OCI-M1 (cell line): ENCODE results near the gene UBE2L3.
"Not testable (repeated sequence)": the region's sequence is repeated elsewhere in the genome, so short reads cannot be mapped to it uniquely, and the experiment has no call there.

Source experiments
- DNase-seq: peaks from one replicate; lab custom pipeline; 2025; lab: John Stamatoyannopoulos, UW

UBE2L3 gene

GRCh38 chr22:21602579-21602978 is 35.1 kb downstream of the UBE2L3 start:
- DNase-seq = no peak

GRCh38 chr22:21603973-21604372 is 36.5 kb downstream of the UBE2L3 start:
- DNase-seq = no peak

- no peak for DNase-seq
Observed at GRCh38 chr22:21605887-21606564, 38.5 kb downstream of the UBE2L3 start.

DNA sequence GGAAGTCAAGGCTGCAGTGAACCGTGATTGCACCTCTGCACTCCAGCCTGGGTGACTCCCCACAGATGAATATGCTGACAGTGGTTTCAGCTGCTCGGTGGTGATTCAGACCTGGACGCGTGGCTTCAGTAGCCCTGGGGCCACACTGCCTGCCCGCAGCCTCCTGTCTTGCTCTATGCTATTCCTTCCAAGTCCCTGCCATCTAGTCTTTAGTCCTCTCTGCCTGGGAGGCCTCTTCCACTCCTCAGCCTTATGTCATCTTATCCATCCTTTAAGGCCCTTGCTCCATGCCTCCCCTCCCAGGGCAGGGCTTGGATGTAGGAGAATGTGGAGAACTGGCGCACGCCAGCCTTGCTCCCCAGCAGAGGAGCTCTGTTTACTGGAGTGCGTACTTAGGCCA is 39.3 kb downstream of the UBE2L3 start:
- DNase-seq = no peak

- DNase-seq = not testable (repeated sequence)
Observed at GRCh38 chr22:21609556-21610157, 42.1 kb downstream of the UBE2L3 start.

GRCh38 chr22:21611210-21611977 is 43.9 kb downstream of the UBE2L3 start:
- no peak for DNase-seq

- DNase-seq = no peak
Observed at GRCh38 chr22:21612858-21613257, 45.3 kb downstream of the UBE2L3 start.

DNA sequence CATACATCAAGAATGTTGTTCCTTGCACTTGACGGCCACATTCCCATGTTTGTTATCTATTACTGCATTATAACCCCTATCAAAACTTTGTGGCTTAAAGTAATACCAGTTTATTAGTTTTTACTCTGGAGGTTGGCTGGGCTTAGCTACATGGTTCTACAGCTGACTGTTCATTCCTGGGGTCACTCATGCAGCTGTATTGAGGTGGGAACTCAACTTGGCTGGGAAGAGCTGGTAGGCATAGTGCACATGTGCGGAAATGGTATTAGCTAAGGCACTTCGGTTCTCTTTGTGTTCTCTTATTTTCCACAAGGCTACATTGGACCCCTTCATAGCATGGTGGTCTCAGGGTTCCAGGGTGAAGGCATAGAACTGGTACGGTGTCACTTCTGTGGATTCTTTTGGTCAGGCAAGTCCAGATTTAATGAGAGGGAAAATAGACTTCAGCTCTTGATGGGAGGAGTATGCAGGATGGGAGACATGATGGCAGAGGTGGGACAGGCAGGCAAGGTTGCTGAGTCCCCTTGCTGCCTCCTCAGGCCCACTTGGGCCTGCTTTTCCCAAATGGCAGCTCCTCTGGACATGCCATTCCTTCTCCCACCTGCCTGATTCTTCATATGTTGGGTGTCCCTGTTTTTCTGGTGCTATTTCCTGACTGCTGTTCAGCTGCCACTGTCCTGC is 46.2 kb downstream of the UBE2L3 start:
- no peak for DNase-seq

GRCh38 chr22:21615731-21616130 is 48.2 kb downstream of the UBE2L3 start:
- no peak for DNase-seq

DNA sequence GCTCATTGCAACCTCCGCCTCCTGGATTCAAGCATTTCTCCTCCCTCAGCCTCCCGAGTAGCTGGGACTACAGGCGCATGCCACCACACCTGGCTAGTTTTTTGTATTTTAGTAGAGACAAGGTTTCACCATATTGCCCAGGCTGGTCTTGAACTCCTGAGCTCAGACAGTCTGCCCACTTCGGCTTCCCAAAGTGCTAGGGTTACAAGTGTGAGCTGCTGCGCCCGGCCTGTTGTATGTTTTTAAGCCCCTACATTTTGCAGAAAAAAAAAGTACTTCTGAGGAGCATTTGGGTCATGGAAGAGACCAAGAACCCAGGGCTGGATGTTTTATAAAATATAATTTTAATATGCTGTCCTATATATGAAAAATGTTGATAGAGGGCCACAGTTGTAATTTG is 49.8 kb downstream of the UBE2L3 start:
- DNase-seq = not testable (repeated sequence)

GRCh38 chr22:21621025-21621424 is 53.5 kb downstream of the UBE2L3 start:
- no peak for DNase-seq

DNA sequence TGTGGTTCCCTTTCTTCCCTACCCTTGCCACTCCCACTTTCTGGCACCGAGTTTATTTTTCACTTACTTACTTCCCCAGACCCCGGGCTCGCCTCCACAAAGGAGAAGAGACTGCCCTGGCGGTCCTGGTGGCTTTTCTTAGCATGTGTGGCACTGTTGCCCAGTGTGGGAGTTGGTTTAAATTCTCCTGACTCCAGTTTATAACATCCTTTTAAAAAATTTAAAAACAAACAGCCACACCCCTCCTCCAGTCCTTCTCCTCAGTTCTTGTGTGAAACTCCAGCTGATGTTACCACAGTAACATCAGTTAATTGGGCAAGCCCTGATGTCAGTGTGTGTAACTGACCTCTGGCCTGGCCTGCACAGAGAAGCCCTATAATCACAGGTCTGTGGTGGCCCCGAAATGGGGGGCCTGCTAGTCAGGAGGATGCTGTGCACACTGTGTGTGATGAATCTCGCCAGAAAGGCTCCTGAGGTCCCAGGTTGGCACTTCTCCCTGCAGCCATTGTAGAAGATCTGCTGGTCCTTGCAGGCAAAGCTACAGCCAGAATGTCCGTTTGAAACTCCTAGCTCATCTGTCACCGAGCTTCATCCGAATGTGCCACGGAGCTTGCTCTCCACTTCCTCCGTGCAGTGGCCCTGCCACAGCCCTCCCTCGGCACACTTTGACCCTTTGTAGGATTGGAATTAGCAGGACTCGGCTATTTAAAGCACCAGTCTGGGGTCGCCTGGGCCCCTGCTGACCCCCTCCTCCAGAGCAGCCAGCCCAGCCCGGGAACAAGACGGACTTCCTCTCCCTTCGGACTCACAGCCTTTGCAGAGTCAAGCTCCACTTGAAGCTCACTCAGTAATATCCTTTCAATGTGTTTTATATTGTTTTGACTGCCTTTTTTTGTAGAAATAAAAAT is 54.8 kb downstream of the UBE2L3 start:
- peak; percentile 63 for DNase-seq

- no peak for DNase-seq
Observed at GRCh38 chr22:21622919-21623647, 55.6 kb downstream of the UBE2L3 start.

DNA sequence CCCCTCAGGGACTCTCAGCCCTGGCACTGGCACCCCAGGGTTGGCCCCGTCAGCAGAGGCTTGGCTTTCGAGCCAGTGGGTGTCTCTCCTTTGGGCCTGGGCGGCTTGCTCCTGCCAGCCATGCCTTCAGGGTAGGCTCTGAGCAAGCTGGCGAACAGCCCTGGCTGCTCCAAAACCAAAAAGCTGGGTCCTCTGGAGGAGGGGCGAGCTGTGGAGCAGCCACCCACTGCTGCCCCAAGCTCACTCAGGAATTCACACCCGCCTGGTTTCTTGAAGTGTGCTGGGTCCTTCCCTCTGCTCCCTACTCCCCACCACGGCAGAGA is 56.1 kb downstream of the UBE2L3 start:
- DNase-seq = no peak

DNA sequence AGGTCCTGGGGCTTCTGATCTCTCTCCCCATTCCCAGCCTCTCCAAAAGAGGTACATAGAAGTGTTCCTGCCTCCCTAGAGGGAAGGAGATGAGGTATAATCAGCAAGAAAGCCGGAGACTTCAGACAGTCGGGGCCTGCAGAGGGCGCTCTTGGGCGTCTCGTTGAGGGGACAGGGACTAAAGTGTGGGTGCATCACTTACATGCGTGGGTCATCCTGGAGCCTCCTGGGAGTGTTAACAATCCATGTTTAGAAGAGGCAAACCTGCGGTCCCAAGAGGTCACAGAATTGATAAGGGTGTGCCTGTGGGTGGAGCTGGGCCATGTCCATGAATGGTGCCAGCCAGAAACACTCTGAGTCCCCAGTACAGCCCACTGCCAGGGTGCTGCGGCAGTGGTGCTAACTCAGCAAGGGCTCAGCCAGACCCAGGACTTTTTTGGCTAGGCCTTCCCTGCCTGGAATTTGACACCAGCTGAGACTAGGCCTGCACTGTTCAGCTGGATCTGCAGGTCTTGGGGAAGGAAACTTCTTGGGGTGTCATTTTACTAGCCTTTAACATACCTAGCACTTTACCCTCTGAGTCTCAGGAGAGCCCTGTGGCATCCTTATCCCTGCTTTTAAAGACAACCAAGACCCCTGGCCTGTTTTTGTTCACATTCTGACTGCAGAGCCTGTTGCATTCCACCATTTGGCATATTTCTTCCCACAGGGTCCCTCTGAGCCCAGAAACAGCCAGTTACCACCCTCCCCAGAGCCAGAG is 56.8 kb downstream of the UBE2L3 start:
- DNase-seq = peak; percentile 81

DNA sequence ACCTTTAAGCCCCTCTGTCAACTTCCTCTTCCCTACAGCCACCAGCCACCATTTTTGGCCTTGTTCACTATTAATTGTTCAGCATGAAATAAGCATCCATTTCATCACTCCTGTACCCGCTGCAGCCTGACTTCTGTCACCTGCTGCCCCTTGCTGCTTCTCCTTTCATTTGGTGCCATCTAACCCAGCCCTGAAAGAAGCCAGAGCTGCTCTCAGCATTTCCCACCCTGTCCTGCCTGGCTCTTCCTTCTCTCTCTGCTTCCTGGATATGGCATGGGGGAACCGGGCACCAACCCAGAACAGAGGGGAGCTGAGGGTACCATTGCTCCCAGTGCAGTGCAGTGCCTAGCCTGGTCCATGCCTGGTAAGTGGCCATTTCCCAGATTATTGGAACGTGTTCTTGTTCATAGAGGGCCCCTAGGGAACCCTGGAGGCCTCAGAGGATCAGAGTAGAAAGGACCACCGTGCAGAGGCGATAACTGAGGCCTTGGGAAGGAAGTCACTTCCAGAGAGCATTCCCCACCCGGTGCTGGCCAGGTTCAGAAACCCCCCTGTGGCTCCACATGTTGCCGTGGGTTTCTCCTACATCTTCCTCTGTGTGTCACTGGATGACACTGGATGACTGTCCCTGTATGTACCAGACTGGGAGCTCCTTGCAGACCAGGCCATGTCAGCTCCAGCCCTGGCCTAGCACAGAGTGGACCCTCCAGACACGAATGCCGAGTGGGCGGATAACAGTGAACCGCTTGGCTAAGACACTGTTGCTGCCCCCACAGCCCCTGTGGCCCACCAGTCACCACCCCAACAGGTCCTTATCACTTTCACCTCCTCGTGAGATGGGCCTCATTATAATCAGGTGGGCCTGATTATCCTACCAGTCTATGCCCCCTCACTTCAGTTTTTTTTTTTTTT is 57.6 kb downstream of the UBE2L3 start:
- no peak for DNase-seq

DNA sequence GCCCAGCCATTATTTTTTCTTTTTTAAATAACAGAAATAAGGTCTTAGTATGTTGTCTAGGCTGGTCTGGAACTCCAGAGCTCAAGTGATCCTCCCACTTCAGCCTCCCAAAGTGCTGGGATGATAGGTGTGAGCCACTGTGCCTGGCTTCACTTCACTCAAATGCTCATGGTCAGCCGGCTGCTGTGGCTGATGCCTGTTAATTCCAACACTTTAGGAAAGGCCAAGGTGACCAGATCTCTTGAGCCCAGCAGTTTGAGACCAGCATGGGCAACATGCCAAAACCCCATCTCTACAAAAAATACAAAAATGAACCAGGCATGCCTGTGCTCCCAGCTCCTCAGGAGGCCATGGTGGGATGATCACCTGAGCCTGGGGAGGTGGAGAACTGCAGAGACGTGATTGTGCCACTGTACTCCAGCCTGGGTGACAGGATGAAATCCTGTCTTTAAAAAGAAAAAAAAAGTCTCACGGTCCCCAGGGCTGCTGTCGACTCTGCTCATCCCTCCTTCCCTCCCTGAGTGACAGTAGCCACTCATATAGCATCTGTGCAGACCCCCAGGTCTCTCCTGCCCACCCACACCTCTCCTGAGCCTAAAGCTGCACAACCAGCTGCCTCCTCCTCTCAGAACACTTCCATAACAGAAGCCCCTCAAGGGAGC is 58.7 kb downstream of the UBE2L3 start:
- no peak for DNase-seq

DNA sequence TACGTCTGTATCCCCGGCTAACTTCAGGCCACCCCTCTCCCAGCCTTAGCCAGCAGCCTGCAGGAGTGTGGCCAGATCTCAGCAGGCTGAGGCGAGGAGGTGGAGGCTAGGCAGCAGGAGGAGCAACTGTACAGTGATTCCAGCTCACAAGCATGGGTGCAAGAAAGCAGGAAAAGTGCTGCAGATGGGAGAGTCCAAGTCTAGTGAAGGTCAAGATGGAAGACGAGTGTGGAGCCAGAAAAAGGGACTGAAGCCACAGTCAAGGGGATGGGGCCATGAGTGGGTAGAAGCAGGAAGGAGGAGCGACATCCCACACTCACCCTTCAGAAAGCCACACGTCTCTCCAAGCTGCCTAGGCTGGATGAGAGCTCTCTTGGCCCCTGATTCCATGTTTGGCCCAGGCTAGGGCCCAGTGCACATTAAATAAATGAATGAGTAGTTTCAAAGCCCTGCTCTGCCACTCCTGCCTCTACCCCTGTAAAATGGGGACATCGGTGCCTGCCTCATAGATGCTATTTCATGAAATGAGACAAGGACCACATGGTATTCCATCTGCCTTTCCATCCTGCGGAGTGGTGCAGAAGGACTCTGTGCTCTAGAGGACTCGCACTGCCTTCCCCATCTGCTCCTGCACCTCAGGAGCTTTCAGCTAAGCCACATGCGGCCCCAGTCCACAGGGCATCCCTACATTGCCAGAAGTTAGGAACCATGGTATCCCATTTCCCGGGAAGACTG is 59.4 kb downstream of the UBE2L3 start:
- DNase-seq = no peak
